Activated T-cell treated with anti-CD3 and anti-CD28 coated beads for 48 hours (primary cell): ENCODE data around the gene TMEM39B.
"Not testable (repeated sequence)": the region's sequence is repeated elsewhere in the genome, so short reads cannot be mapped to it uniquely, and the experiment has no call there.

Experiments
- DNase-seq: peaks from one replicate; pipeline ENCODE4 v3.0.0-alpha.2; 2020; ENCODE audit warnings: low read depth

The TMEM39B gene

DNA sequence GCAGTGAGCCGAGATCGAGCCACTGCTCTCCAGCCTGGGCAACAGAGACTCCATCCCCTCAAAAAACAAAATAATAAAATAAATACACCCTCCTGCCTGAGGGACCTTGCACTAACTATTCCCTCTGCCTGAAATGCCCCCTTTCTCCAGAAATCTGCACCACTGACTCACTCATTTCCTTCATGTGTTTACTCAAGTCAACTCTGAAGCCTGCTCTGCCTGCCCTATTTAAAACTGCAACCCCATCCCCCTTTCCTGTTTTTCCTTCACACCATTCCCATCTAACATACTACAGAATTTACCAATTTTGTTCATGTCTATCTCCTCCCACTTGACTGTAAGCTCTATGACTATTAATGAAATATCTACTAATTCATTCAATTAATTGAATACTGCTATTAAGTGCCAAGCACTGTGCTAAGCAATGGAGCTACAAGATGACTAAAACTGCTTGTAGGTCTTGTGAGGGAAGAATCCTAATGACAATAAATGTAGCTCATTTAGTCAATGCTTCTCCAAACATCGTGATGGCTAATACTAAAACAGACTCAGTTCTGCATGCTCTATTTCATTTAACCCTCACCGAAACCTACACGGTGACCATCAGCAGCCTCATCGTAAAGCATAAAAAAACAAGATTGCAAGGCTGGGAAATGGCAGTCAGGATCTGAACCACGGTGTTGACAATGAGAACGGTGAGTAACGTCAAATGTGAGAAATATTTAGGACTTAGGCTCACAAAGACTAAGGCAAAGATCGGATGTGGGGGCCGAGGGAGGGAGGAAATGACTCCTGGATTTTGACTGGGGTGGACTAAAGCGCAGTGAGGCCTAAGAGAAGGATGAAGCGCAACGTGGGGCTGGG, 749 bp upstream of the TMEM39B start:
- no peak for DNase-seq

DNA sequence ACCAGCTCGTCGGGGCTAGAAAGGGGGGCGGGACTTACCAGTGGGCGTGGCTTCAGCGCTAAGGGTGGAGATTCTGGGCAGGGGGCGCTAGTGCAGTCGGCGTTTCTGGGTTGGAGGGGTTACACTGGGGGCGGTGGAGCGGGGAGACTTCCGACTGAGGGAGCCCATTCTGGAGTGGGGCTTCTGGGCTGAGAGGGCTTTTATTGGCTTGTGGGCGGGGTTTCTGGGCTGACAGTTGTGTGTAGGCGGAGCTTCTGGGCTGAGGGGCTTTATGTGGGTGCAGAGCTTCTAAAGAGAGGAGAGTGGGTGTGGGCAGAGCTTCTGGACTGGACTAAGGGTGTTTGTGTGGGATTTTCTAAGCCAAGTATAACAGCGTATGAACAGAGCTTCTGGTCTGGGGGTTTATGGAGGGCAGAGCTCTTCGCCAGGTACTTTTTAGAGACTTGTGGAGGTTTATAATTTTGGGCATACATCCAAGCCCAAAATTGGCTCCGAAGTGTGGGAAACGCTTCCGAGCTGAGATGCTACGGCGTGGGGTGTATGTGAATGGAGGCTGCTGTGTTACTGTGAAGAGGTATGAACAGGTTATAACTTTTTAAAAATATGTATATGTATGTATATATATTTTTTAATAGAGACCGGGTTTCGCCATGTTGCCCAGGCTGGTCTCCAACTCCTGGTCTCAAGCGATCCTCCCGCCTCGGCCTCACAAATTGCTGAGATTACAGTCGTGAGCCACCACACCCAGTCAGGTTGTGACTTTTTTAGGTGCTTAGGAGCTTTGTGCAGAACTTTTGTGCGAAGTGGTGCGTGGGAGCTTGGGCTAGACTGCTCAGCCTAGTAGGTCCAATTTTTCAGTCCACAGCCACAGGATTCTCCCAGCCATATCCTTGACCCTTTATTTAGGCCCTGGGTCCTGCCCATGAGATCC, 825 bp downstream of the TMEM39B start:
- no peak for DNase-seq

DNA sequence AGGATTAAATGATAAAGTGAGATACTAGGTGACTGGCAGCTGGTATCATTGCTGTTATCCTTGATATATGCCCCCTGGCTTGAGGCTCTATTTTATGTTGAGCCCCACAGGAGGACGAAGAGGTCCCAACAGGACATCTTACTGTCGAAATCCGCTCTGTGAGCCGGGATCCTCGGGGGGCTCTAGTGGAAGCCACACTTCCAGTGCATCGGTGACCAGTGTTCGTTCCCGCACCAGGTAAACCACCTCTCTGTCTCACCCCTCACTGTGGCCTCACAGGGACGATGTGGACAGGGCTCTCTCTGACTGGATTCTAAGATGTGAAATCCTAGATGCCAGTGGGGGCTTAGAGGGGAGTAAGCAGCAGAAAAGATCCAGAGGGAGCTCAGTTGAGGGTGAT, 2.1 kb downstream of the TMEM39B start:
- no peak for DNase-seq

DNA sequence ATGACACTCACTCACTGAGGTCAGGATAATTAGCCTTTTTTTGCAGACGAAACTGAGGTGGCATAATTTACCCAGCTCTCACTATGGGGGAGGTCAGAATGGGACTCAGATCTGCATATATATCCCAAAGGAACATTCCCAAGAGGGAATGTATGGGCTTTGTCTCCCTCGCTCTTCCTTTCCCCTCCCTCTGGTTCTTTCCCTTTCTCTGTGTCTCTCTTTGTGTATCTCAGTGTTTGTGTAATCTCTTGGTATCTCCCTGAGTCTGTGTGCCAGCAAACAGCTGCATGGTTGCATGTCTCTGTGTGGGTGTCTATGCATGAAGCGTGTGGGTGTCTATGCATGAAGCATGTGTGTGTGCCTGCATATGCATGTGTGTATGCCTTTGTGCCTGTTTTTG, 4.7 kb downstream of the TMEM39B start:
- no peak for DNase-seq

DNA sequence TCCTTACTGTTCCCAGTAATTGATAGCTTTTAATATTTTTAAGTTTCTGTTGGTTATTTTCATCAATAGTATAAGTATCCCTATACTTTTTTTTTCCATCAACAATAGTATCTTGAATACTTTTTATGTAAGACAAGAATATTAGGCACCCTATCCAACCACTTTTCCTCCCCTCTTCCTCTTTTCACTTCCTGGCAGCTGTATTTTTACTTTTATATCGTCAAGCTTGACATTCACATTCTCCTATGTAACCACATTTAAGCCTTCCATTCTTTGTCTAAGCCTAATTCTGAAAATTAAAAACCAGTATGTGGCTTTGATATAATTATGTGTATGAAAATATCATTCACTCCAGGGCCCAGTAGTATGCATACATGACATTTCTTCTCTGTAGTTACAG, 9.3 kb downstream of the TMEM39B start:
- DNase-seq, result no peak

DNA sequence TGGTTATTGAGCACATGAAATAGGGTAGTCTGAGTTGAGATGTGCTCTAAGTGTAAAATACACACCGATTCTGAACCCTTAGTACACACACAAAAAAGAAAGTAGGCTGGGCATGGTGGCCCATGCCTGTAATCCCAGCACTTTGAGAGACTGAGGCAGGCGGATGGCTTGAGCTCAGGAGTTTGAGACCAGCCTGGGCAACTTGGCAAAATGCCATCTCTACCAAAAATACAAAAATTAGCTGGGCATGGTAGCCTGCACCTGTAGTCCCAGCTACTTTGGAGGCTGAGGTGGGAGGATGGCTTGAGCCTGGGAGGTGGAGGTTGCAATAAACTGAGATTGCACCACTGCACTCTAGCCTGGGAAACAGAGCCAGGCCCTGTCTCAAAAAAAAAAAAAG, 13.6 kb downstream of the TMEM39B start:
- DNase-seq, result not testable (repeated sequence)

DNA sequence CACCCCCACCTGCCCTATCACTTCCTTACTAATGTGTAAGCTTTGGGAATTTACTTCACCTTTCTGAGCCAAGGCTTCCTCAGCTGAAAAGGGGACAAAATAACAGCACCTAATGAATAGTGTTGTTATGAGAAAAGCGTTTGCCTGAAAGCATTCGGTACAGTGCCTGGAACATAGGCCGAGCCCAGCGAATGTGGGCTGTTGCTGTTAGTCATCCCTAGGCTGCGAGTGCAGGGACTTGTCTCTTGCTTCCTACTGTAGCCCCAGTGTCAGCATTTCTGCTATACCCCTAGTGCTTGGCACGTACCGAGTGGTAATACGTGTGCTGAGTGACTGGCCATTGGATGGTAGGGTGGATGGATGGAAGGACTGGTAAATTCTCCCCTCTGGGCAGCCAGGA, 18.4 kb downstream of the TMEM39B start:
- no peak for DNase-seq

DNA sequence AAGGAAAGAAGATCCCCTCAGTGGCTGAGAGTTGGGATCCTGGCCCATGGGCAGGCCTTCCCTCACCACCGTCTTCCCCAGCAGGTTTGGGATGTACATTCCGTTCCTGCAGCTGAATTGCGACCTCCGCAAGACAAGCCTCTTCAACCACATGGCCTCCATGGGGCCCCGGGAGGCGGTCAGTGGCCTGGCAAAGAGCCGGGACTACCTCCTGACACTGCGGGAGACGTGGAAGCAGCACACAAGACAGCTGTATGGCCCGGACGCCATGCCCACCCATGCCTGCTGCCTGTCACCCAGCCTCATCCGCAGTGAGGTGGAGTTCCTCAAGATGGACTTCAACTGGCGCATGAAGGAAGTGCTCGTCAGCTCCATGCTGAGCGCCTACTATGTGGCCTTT, 18.9 kb downstream of the TMEM39B start:
- DNase-seq, result no peak

DNA sequence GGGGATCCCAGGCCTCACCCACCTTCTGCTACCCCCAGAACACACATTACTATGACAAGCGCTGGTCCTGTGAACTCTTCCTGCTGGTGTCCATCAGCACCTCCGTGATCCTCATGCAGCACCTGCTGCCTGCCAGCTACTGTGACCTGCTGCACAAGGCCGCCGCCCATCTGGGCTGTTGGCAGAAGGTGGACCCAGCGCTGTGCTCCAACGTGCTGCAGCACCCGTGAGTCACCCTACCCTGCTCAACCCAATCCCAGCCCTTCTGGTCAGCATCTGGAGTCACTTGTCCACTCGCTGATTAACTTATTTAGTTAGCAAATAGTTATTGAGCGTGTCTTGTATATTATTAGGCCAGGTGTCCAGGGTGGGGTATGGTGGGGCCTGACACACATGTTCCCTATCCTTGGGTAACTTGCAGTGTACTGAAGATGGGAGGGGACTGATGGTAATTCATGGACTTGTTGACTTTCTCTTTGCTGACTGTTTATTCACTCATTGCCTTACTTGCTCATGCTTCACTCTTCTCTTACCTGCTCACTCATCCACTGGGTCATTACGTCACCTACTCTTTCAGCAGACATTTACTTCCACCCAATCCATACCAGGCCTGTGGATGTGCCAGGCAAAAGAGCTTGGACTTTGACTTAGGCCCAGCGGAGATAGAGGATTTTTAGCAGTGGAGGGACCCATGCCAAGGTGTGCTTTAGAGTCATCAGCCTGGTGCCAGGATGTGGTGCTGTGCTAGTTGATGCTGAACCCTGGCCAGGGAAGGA, 22.2 kb downstream of the TMEM39B start:
- no peak for DNase-seq

DNA sequence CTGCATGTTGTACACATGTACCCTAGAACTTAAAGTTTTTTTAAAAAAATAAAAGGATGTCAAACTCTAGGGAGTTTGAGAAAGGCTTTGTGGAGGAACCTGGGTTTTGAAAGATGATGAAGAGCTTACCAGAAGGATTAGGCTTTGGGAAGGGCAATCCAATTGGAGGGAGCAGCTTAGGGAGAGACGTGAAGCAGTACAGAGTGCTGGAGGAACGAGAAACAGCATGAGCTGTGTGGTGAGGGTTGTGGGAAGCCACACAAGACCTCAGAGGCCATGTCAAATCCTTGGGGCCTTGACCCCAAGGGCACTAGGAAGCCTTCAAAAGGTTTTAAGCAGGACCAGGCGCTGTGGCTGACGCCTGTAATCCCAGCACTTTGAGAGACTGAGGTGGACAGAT, 26.7 kb downstream of the TMEM39B start:
- no peak for DNase-seq

DNA sequence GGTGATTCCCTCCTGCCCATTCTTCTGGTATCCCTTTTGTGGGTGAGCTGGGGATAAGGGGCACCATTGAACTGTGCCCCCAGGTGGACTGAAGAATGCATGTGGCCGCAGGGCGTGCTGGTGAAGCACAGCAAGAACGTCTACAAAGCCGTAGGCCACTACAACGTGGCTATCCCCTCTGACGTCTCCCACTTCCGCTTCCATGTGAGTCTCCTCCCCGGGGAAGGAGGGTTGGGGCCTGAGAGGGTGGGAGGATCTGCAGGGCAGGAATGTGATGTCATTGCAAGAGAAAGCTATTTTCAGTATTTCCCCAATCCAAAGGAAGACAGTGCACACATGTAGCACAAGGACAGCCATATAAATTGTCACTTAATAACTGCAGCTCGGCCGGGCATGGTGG, 27.6 kb downstream of the TMEM39B start:
- no peak for DNase-seq

DNA sequence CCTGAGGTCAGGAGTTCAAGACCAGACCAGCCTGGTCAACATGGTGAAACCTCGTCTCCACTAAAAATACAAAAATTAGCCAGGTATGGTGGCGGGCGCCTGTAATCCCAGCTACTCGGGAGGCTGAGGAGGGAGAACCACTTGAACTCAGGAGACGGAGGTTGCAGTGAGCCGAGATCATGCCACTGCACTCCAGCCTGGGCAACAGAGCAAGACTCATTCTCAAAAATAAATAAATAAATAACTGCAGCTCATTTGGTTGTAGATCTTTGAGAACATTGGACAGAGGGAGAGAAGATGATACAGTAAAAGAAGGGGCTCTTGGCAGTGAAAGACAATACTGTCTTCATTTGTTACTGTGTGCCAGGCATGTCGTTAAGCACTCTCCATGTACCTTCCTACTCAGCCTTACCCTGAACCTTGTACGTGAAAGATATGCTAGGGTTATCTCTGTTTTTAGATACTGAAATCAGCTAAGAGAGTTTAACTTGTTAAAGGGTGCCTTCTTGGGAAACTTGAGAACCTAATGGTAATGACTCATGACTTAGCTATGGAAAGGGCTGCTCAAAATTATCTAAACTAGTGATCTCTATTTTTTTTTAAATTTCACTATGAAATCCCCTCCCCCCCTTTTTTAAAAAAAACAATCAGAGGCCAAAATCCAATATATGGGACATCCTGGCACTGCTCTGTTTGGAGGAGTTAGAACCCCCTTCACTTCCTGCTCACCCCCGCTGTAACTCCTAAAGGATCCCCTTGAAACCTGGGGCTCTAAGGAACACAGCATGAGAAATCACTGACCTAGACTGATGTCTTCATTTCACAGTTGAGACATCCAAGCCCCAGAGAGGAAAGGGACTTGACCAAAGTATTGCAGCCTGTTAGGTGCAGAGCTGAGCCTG, 28.3 kb downstream of the TMEM39B start:
- DNase-seq, result no peak

DNA sequence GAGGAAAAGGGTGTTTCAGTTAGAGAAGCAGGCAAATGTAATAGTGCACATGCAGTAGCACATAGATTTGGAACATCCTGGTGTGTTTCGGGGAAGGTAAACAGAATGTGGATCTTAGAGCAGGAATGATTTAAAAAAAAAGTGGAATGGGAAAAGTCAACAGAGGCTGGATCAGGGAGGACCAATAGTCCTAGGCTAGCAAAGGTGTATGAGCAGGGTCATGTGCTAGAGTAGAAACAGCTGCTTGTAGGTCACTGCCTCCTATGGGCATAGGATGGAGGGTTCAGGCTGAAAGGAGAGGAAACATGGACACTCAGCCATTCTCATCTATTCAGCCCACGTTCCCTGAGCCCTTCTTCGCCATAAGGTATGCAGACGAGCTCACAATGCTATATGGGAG, 31.4 kb downstream of the TMEM39B start:
- DNase-seq, result no peak

DNA sequence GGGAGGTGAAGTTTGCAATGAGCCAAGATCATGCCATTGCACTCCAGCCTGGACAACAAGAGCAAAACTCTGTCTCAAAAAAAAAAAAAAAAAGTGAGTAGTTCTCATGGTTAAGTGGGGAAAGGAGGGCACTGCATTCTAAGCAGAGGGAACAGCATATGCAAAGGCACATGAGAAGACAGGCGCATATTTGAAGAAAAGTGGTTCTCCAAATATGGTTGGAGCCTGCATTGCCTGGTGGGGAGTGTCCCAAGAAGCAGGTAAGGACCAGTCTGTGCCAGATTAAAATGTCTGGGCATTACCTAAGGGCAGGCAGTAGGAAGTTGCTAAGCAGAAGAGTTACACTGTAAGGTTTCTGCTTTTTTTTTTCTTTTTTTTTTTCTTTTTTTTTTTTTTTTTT, 32.6 kb downstream of the TMEM39B start:
- no peak for DNase-seq

DNA sequence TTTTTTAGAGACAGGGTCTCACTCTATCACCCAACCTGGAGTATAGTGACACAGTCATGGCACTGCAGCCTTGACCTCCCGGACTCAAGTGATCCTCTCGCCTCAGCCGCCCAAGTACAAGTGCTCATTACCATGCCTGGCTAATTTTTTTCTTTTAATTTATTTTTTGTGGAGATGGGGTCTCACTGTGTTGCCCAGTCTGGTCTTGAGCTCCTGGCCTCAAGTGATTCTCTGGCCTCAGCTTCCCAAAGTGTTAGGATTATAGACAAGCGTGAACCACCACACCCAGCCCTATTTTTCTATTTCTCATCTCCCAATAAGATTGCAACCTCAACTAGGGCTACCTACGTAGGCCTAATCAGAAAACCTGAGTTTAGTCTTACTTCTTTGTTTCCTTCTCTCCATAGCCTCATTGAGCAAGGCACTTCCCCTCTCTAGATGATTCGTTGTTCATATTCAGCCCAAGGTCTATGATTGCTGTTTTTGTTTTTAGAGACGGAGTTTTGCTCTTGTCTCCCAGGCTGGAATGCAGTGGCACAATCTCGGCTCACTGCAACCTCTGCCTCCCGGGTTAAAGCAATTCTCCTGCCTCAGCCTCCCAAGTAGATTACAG, 34.0 kb downstream of the TMEM39B start:
- no peak for DNase-seq

DNA sequence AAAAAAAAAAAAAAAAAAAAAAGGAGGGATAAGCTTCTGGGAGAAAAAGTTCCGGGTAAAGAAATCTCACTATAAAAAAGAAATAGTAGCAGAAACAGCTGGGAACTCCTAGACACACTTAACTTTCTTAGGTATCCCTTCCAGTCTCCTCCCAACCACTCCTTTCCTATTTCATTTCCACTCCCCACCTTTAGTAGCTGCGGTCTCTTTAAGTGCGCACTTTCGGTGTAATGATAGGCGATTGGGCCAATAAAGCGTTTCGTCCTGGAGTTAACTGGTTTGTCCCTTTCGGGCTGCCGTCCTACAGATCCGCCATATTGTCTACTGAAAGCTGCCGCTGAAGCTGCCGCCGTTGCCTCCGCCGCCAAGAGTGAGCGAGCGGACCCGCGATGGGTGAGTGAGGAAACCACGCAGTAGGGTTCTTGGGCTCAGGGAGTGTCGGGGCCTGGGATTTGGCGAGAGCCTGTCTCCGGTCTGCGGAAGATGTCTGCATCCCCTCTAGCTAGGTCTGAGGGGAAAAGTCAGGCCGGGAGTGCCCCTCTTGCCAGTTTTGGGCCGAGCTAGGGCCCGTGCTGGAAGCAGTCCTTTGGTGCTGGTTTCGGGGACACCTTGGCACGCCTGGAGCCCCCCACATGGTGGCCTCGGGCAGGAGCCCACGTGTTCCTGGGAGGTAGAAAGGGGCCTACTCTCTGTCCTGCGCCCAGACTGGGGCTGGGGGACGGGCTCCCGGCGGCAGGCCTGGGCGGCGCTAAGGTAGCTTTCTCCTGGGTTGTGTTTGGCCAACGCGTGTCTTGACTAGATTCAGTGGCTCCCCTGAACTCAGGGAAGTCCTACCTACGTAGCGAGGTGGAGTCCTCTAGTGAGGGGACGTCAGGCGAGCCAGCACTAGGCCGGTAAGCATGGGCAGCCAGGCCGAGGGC, 35.3 kb downstream of the TMEM39B start, which contains the start of gene KPNA6:
TSS of gene KPNA6 (plus strand) at position 315 of the 920 bp plus-strand sequence. CDS start at position 390, 75 bp downstream.
- peak; percentile 81 for DNase-seq

DNA sequence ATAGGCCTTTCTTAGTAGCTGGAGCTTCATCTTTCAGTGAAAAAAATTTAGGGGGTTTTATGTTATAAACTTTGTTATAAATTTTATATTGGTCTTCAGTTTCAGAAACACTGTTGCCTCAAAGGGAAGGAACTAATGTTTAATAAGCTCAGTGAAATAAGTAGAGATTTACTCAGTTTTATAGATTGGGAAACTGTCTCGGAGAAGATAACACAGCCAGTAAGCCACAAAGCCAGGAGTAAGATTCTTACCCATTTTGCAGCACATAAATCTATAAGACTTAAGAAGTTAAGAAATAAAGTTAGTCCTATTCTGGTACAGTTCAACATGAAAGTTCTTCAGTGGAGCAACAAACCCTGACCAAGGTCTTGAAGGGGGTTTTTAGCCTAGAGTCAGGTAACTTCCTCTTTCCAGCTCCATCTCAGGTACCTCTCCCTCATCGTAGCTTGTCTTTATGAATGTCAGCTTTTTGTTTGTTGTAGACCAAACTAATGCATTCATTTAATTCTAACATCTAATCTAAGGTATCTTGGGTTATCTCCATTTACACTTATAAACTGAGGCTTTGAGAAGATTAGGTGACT, 38.4 kb downstream of the TMEM39B start:
- no peak for DNase-seq

DNA sequence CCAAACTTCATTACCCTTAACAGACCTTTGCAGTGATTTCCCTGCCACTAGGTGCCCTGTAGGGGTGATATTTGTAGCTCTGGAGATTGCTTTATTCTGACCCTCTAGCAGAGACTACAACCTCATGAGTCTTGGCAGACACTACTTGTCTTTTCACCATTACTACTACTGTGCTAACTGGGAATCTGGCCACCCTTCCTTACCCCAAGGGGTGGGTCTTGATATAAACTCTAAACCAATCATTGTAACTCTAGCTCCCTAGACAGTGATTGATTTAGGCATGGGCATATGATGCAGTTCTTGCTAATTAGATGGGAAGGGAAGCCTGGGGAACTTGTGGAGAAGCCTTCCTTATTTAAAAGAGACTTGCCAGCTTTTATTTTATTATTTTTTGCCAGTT, 39.0 kb downstream of the TMEM39B start:
- DNase-seq, result no peak

DNA sequence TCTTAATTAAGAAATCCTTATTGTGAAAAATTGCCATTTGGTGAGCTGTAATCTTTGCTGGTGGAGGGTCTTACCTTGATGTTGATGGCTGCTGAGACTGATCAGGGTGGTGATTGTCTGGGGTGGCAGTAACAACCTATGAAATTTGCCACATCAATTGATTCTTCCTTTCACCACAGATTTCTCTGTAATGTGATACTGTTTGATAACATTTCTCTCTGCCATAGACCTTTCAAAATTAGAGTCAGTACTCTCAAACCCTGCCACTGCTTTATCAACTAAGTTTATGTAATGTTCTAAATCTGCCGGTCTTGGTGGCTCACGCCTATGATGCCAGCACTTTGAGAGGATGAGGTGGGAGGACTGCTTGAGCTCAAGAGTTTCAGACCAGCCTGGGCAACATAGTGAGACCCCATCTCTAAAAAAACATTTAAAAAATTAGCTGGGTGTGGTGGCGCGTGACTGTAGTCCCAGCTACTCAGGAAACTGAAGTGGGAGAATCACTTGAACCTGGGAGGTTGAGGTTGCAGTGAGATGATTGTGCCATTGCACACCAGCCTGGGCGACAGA, 40.2 kb downstream of the TMEM39B start:
- DNase-seq, result no peak
